ENCODE data around the gene CCT4. TPM values are rescaled to one million over a fixed set of nuclear protein-coding genes. Genes with fewer than 3 reads are reported as not detected.

Gene CCT4, protein sequence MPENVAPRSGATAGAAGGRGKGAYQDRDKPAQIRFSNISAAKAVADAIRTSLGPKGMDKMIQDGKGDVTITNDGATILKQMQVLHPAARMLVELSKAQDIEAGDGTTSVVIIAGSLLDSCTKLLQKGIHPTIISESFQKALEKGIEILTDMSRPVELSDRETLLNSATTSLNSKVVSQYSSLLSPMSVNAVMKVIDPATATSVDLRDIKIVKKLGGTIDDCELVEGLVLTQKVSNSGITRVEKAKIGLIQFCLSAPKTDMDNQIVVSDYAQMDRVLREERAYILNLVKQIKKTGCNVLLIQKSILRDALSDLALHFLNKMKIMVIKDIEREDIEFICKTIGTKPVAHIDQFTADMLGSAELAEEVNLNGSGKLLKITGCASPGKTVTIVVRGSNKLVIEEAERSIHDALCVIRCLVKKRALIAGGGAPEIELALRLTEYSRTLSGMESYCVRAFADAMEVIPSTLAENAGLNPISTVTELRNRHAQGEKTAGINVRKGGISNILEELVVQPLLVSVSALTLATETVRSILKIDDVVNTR
- polyA plus RNA-seq, result 107 TPM
- long read RNA-seq, donor 1, transcript CCT4-201 (14 exons, 2,520 nt), result major isoform, 26 of 83 reads
- long read RNA-seq, donor 1, partial matches to known transcripts, result 56 of 83 reads
- long read RNA-seq, donor 1, other reads (novel, unspliced or antisense), result 0 of 83 reads
- long read RNA-seq, donor 2, transcript CCT4-201 (14 exons, 2,520 nt), result major isoform, 65 of 175 reads
- long read RNA-seq, donor 2, partial matches to known transcripts, result 109 of 175 reads
- long read RNA-seq, donor 2, other reads (novel, unspliced or antisense), result 0 of 175 reads
- long read RNA-seq, donor 3, result 0 reads
- long read RNA-seq, donor 4, transcript CCT4-201 (14 exons, 2,520 nt), result major isoform, 5 of 6 reads
- long read RNA-seq, donor 4, partial matches to known transcripts, result 0 of 6 reads
- long read RNA-seq, donor 4, other reads (novel, unspliced or antisense), result 0 of 6 reads
- long read RNA-seq, donor 5, transcript CCT4-201 (14 exons, 2,520 nt), result major isoform, 21 of 45 reads
- long read RNA-seq, donor 5, partial matches to known transcripts, result 23 of 45 reads
- long read RNA-seq, donor 5, other reads (novel, unspliced or antisense), result 0 of 45 reads
- long read RNA-seq, donor 6, transcript CCT4-201 (14 exons, 2,520 nt), result major isoform, 34 of 161 reads
- long read RNA-seq, donor 6, partial matches to known transcripts, result 125 of 161 reads
- long read RNA-seq, donor 6, other reads (novel, unspliced or antisense), result 0 of 161 reads
- long read RNA-seq, donor 7, transcript CCT4-201 (14 exons, 2,520 nt), result major isoform, 13 of 30 reads
- long read RNA-seq, donor 7, partial matches to known transcripts, result 17 of 30 reads
- long read RNA-seq, donor 7, other reads (novel, unspliced or antisense), result 0 of 30 reads
- long read RNA-seq, donor 8, transcript CCT4-201 (14 exons, 2,520 nt), result major isoform, 46 of 197 reads
- long read RNA-seq, donor 8, partial matches to known transcripts, result 148 of 197 reads
- long read RNA-seq, donor 8, other reads (novel, unspliced or antisense), result 0 of 197 reads
- long read RNA-seq, donor 9, transcript CCT4-201 (14 exons, 2,520 nt), result major isoform, 42 of 139 reads
- long read RNA-seq, donor 9, partial matches to known transcripts, result 96 of 139 reads
- long read RNA-seq, donor 9, other reads (novel, unspliced or antisense), result 0 of 139 reads
- long read RNA-seq, donor 10, transcript CCT4-201 (14 exons, 2,520 nt), result major isoform, 52 of 164 reads
- long read RNA-seq, donor 10, partial matches to known transcripts, result 111 of 164 reads
- long read RNA-seq, donor 10, other reads (novel, unspliced or antisense), result 0 of 164 reads
- long read RNA-seq, donor 11, transcript CCT4-201 (14 exons, 2,520 nt), result major isoform, 35 of 97 reads
- long read RNA-seq, donor 11, partial matches to known transcripts, result 61 of 97 reads
- long read RNA-seq, donor 11, other reads (novel, unspliced or antisense), result 0 of 97 reads

DNA sequence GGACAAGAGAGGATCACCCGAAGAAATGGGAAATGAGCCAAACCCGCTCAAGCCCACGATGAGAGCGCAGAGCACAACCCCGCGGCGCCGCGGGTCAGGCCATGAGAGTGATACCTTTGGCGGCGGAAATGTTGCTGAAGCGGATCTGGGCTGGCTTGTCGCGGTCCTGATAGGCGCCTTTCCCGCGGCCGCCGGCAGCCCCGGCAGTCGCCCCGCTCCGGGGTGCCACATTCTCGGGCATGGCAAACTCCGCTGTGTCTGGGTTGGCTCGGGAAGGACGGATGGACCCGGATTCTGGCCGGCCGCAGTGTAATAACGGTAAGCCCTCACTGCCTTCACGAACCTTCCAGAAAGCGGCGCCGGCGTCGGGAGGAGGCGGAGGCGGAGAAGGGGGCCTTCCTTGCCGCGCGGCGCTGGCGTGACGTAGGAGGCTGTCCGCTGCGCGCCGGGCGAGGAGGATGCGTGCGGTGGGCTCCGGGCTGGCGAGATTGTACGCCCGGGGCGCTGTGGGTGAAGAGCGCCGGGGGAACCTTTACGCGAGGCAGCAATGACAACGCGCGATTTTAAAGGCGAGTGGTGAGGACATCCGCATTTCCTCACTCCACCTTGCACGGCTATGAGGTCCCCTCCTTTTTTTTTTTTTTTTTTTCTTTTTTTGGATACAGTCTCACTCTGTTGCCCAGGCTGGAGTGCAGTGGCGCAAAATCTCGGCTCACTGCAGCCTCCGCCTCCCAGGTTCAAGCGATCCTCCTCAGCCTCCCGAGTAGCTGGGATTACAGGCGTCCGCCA lies at the start of gene CCT4:
TSS of gene CCT4 (minus strand) at position 390 of the 789 bp plus-strand sequence. CDS start at position 241, 149 bp downstream.
- Histone ChIP-seq H3K36me3 (ENCODE audit: control insufficient read depth, insufficient read depth, low read length) (peaks cover 20% of the 10 kb centered on the region), H3K4me3 (ENCODE audit: low read length) (peak within 1 kb of the TSS; percentile 97), H3K9me3 (ENCODE audit: control insufficient read depth, low read depth, low read length) (peaks cover 3% of the 10 kb centered on the region), H3K27ac (ENCODE audit: low read length) (peak within 1 kb of the TSS; percentile 92), H3K27me3 (ENCODE audit: control insufficient read depth, insufficient read depth, low read length) (no peaks in the 10 kb centered on the region), H3K4me1 (ENCODE audit: control insufficient read depth, insufficient read depth, low read length) (no peaks in the 10 kb centered on the region)
- 0% methylated on average over 1 of the region's 74 CpGs for WGBS (ENCODE audit: insufficient coverage, low lambda C conversion rate)
- DNase-seq, result peak; percentile 79 to 93

DNA sequence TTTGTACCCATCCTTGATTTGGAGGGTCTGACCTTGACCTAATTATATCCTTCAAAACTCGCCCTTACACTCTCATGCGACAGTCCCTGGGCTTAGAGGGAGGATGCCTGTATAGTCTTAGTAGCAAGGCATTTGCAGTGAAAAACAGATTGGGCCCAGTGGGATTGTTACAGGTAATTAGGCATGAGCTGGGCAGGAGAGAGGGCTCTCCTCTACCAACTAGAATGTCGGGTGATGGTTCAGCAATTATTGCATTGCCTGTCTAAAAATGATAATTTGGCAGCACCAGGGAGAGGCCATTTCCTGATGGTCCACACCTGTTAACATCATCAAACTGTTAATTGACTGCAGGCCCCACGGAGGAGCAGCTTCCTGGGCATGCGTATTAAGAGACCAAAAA lies 49.4 kb upstream of the CCT4 start:
- Histone ChIP-seq H3K9me3 (ENCODE audit: control insufficient read depth, low read depth, low read length) (peaks cover 5% of the 10 kb centered on the region), H3K27me3 (ENCODE audit: control insufficient read depth, insufficient read depth, low read length) (no peaks in the 10 kb centered on the region), H3K27ac (ENCODE audit: low read length) (no peak overlapping the region), H3K4me3 (ENCODE audit: low read length) (no peak overlapping the region), H3K4me1 (ENCODE audit: control insufficient read depth, insufficient read depth, low read length) (no peaks in the 10 kb centered on the region), H3K36me3 (ENCODE audit: control insufficient read depth, insufficient read depth, low read length) (no peaks in the 10 kb centered on the region)
- DNase-seq, result no peak
- 82% methylated on average over 2 of the region's 5 CpGs for WGBS (ENCODE audit: insufficient coverage, low lambda C conversion rate)

DNA sequence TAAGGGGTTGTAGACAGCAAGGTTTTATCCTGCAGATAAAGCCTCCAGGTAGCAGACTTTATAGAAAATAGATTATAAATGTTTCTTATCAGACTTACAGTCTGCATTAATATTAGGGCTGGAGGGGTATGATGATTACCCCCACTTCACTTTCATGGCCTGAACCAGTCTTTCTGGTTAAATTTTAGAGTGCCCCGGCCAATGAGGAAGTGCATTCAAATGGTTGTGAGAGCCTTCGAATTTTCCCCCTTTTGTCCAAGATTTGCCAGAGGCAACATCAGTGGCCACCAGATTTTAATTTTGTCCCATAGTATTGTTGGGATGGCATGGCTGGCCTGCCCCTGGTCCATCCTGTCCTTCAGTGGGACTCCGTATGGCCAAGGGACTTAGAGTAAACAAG lies 48.6 kb upstream of the CCT4 start:
- H3K36me3 ChIP-seq (ENCODE audit: control insufficient read depth, insufficient read depth, low read length), result no peaks in the 10 kb centered on the region
- no peak overlapping the region for H3K4me3 ChIP-seq (ENCODE audit: low read length)
- H3K9me3 ChIP-seq (ENCODE audit: control insufficient read depth, low read depth, low read length), result peaks cover 8% of the 10 kb centered on the region
- H3K27ac ChIP-seq (ENCODE audit: low read length), result no peak overlapping the region
- H3K27me3 ChIP-seq (ENCODE audit: control insufficient read depth, insufficient read depth, low read length), result no peaks in the 10 kb centered on the region
- WGBS (ENCODE audit: insufficient coverage, low lambda C conversion rate), result no CpG with 5 or more reads among the region's 3 CpGs
- DNase-seq, result no peak
- H3K4me1 ChIP-seq (ENCODE audit: control insufficient read depth, insufficient read depth, low read length), result no peaks in the 10 kb centered on the region

DNA sequence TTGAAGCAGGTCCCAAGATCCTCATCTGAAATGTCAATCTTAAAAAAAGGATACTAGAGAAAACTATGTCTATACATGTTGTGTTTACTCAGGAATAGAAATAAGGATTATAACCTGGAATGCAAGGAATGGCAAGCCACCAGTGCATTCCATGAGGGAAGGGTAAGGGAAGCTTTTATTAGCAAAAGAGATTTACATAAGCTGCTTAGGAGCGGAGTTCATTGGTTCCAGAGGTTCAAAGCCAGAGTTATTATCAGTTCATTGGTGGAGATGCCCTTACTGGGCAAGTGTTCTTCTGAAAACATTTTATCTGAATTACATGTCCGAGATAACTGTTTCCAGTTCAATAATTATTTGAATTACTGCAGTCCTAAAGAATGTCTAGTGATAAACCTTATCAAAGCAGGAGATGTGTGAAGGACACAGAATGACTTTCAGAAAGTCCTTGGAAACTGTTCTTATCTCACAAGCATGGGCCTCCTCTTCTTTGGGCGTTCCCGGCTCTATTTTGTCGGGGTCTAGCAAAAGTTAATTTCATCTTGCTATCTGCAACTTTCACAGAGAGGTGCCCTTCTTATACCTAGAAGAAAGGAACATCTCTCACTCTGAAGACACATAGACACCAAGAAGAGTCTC lies 40.5 kb upstream of the CCT4 start:
- peaks cover 8% of the 10 kb centered on the region for H3K9me3 ChIP-seq (ENCODE audit: control insufficient read depth, low read depth, low read length)
- H3K27me3 ChIP-seq (ENCODE audit: control insufficient read depth, insufficient read depth, low read length), result no peaks in the 10 kb centered on the region
- H3K36me3 ChIP-seq (ENCODE audit: control insufficient read depth, insufficient read depth, low read length), result no peaks in the 10 kb centered on the region
- H3K27ac ChIP-seq (ENCODE audit: low read length), result peak overlapping the region; percentile 28
- H3K4me3 ChIP-seq (ENCODE audit: low read length), result no peak overlapping the region
- DNase-seq, result peak; percentile 22 to 60
- H3K4me1 ChIP-seq (ENCODE audit: control insufficient read depth, insufficient read depth, low read length), result peaks cover 7% of the 10 kb centered on the region
- WGBS (ENCODE audit: insufficient coverage, low lambda C conversion rate), result 40% methylated on average over 1 of the region's 5 CpGs

DNA sequence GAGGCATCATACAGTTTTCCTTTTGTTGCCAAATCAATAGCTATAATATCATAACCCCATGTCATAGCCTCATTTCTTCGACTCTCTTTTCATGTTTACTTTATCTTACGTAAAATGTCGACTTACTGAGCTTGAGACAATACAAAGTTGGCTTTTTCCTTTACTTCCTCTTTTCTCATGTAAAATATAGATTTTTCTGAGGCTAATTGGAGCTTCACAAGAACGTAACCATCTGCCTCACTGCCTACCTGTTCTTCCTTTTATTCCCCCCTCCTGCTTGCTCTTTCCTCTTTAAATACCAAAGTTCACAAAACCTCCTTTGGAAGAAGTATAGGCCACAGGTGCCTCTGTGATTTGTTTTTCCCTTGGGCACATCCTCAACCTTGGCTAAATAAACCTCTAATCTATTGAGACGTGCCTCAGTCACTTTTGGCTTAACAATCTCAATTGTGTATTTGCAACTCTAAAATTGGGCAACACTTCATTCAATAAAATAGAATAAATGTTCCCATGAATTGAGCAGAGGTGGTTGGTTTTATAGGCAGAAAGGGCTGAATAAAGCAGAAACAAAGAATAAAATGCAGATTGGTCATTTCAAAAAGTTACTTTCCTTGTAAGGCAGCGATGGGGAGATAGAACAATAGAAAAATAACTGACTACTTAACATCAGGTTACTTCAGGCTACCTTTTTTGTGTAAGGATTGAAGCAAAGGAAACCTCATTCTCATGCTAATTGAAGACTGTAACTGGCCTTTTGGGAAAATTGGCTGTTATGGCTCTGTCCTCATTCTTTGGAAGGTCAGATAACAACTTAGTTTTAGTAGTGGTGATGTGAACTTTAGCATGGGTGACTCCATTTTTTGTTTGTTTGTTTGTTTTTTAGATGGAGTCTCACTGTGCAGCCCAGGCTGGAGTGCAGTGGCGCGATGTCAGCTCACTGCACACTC lies 38.3 kb upstream of the CCT4 start:
- WGBS (ENCODE audit: insufficient coverage, low lambda C conversion rate), result 88% methylated on average over 4 of the region's 8 CpGs
- Histone ChIP-seq H3K4me3 (ENCODE audit: low read length) (no peak overlapping the region), H3K36me3 (ENCODE audit: control insufficient read depth, insufficient read depth, low read length) (no peaks in the 10 kb centered on the region), H3K4me1 (ENCODE audit: control insufficient read depth, insufficient read depth, low read length) (peaks cover 8% of the 10 kb centered on the region), H3K27ac (ENCODE audit: low read length) (no peak overlapping the region), H3K27me3 (ENCODE audit: control insufficient read depth, insufficient read depth, low read length) (no peaks in the 10 kb centered on the region), H3K9me3 (ENCODE audit: control insufficient read depth, low read depth, low read length) (no peaks in the 10 kb centered on the region)
- DNase-seq, result no peak

DNA sequence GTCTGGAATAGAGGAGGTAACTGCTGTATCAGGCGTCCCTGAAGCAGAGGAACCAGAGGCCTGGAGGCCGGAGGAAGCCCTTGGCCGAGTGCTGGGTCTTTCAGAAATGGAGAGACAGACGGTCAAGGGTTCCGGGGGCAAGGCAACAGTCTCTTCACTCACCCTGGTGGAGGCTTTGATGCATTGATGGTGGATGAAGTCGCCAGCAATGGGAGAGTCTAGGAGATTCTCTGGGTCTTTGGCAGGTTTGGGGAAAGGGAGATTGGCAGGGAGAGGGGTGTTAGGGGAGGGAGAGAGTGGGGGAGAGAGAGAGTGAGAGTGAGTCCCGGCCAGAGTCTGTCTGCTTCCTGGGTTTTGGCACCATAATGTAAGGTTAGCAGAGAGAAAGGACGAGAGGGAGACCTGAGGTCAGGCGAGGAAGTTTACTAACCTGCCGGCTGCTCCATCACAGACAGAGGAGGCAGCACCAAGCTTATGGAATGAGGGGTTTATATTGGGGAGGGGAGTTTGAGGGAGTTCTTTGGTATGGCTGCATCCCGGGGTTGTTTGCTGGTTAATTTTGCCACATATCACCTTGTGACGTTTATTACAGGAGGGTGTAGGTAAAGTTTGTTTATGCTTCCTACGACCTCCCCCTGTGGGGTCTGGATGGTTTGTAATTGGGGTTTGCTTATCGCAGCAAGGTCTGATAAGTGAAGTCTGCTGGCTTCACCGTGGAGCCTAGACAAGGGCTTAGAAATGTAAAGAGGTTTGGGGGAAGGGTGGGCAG lies 36.6 kb upstream of the CCT4 start:
- Histone ChIP-seq H3K36me3 (ENCODE audit: control insufficient read depth, insufficient read depth, low read length) (no peaks in the 10 kb centered on the region), H3K9me3 (ENCODE audit: control insufficient read depth, low read depth, low read length) (no peaks in the 10 kb centered on the region), H3K27me3 (ENCODE audit: control insufficient read depth, insufficient read depth, low read length) (no peaks in the 10 kb centered on the region), H3K4me3 (ENCODE audit: low read length) (no peak overlapping the region), H3K4me1 (ENCODE audit: control insufficient read depth, insufficient read depth, low read length) (peaks cover 8% of the 10 kb centered on the region), H3K27ac (ENCODE audit: low read length) (no peak overlapping the region)
- DNase-seq, result no peak
- WGBS (ENCODE audit: insufficient coverage, low lambda C conversion rate), result no CpG with 5 or more reads among the region's 15 CpGs

DNA sequence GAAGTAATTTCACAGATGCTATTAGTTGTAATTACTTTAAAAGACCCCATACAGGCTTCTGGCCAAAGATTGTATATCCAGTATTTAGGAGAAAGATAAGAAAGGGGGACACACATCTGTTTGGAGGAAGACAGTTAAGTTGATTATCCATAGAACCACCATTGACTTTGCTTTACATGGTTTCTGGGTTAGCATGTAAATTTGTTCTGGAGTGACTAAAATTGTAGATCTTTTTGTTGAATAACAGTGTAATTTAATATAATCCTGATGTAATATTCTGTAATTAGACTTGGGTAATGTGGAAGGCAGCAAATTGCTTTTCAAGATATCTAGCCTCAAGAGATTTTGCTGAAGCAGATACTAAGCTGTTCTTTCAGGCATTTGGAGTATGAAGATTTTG lies 34.3 kb upstream of the CCT4 start:
- Histone ChIP-seq H3K36me3 (ENCODE audit: control insufficient read depth, insufficient read depth, low read length) (no peaks in the 10 kb centered on the region), H3K27me3 (ENCODE audit: control insufficient read depth, insufficient read depth, low read length) (no peaks in the 10 kb centered on the region), H3K4me3 (ENCODE audit: low read length) (no peak overlapping the region)

More for the DNA sequence above, 34.3 kb upstream of the CCT4 start:
- Histone ChIP-seq H3K4me1 (ENCODE audit: control insufficient read depth, insufficient read depth, low read length) (peaks cover 2% of the 10 kb centered on the region), H3K9me3 (ENCODE audit: control insufficient read depth, low read depth, low read length) (no peaks in the 10 kb centered on the region), H3K27ac (ENCODE audit: low read length) (no peak overlapping the region)
- no peak for DNase-seq
